Measurements from ENCODE around the gene HIPK3.
A peak's percentile ranks its signal among the peaks of the same experiment; 100 is the strongest.
"Not testable (repeated sequence)": the region's sequence is repeated elsewhere in the genome, so short reads cannot be mapped to it uniquely, and the experiment has no call there.

The HIPK3 gene

GRCh38 chr11:33292311-33292710 is 35.1 kb downstream of the HIPK3 start:
- FAIRE-seq (no peak), DNase-seq (ENCODE audit: insufficient read length, low spot score) (no peak)
- TF ChIP-seq TAF1 (IDR thresholded peaks at IDR 0.05; ENCODE audit: low read depth, low read length) (no peak), POU2F2 (IDR thresholded peaks at IDR 0.05; ENCODE audit: low read depth, low read length) (no peak), PAX5 (IDR thresholded peaks at IDR 0.05; ENCODE audit: insufficient read depth, low read length, severe bottlenecking) (no peak), POLR2A (IDR thresholded peaks at IDR 0.05; ENCODE audit: low read depth, low read length) (no peak), POLR2AphosphoS5 (IDR thresholded peaks at IDR 0.05; ENCODE audit: low read depth, low read length) (no peak), SPI1 (IDR thresholded peaks at IDR 0.05; ENCODE audit: low read depth, low read length) (no peak)

GRCh38 chr11:33294224-33294623 is 37.0 kb downstream of the HIPK3 start:
- no peak for DNase-seq (ENCODE audit: insufficient read length, low spot score)

GRCh38 chr11:33294797-33295196 is 37.6 kb downstream of the HIPK3 start:
- TF ChIP-seq PAX5 (IDR thresholded peaks at IDR 0.05; ENCODE audit: insufficient read depth, low read length, severe bottlenecking): no peak
- no peak for TF ChIP-seq TAF1 (IDR thresholded peaks at IDR 0.05; ENCODE audit: low read depth, low read length)
- no peak for TF ChIP-seq SPI1 (IDR thresholded peaks at IDR 0.05; ENCODE audit: low read depth, low read length)
- FAIRE-seq (no peak), DNase-seq (ENCODE audit: insufficient read length, low spot score) (no peak)

More at GRCh38 chr11:33294224-33294623, 37.0 kb downstream of the HIPK3 start:
- no peak for TF ChIP-seq PAX5 (IDR thresholded peaks at IDR 0.05; ENCODE audit: insufficient read depth, low read length, severe bottlenecking)
- TF ChIP-seq SPI1 (IDR thresholded peaks at IDR 0.05; ENCODE audit: low read depth, low read length): no peak
- TF ChIP-seq TAF1 (IDR thresholded peaks at IDR 0.05; ENCODE audit: low read depth, low read length): no peak
- no peak for TF ChIP-seq POU2F2 (IDR thresholded peaks at IDR 0.05; ENCODE audit: low read depth, low read length)
- TF ChIP-seq POLR2AphosphoS5 (IDR thresholded peaks at IDR 0.05; ENCODE audit: low read depth, low read length): no peak
- no peak for TF ChIP-seq POLR2A (IDR thresholded peaks at IDR 0.05; ENCODE audit: low read depth, low read length)
- no peak for FAIRE-seq

- DNase-seq (ENCODE audit: insufficient read length, low spot score) (no peak), FAIRE-seq (no peak)
- TF ChIP-seq PAX5 (IDR thresholded peaks at IDR 0.05; ENCODE audit: insufficient read depth, low read length, severe bottlenecking) (no peak), POU2F2 (IDR thresholded peaks at IDR 0.05; ENCODE audit: low read depth, low read length) (no peak), POLR2AphosphoS5 (IDR thresholded peaks at IDR 0.05; ENCODE audit: low read depth, low read length) (no peak), SPI1 (IDR thresholded peaks at IDR 0.05; ENCODE audit: low read depth, low read length) (no peak)
Observed at GRCh38 chr11:33296695-33297094, 39.5 kb downstream of the HIPK3 start.

- TF ChIP-seq SPI1 (IDR thresholded peaks at IDR 0.05; ENCODE audit: low read depth, low read length) (no peak), POLR2AphosphoS5 (IDR thresholded peaks at IDR 0.05; ENCODE audit: low read depth, low read length) (no peak), POU2F2 (IDR thresholded peaks at IDR 0.05; ENCODE audit: low read depth, low read length) (no peak), PAX5 (IDR thresholded peaks at IDR 0.05; ENCODE audit: insufficient read depth, low read length, severe bottlenecking) (no peak), TAF1 (IDR thresholded peaks at IDR 0.05; ENCODE audit: low read depth, low read length) (no peak), POLR2A (IDR thresholded peaks at IDR 0.05; ENCODE audit: low read depth, low read length) (no peak)
- FAIRE-seq (no peak), DNase-seq (ENCODE audit: insufficient read length, low spot score) (no peak)
Observed at GRCh38 chr11:33303541-33303940, 46.4 kb downstream of the HIPK3 start.

GRCh38 chr11:33306821-33307220 is 49.6 kb downstream of the HIPK3 start:
- FAIRE-seq; DNase-seq (ENCODE audit: insufficient read length, low spot score): not testable (repeated sequence)

GRCh38 chr11:33307984-33308383 is 50.8 kb downstream of the HIPK3 start:
- TF ChIP-seq POLR2AphosphoS5 (IDR thresholded peaks at IDR 0.05; ENCODE audit: low read depth, low read length): no peak
- no peak for TF ChIP-seq SPI1 (IDR thresholded peaks at IDR 0.05; ENCODE audit: low read depth, low read length)
- no peak for TF ChIP-seq TAF1 (IDR thresholded peaks at IDR 0.05; ENCODE audit: low read depth, low read length)
- no peak for TF ChIP-seq POU2F2 (IDR thresholded peaks at IDR 0.05; ENCODE audit: low read depth, low read length)
- no peak for TF ChIP-seq PAX5 (IDR thresholded peaks at IDR 0.05; ENCODE audit: insufficient read depth, low read length, severe bottlenecking)
- TF ChIP-seq POLR2A (IDR thresholded peaks at IDR 0.05; ENCODE audit: low read depth, low read length): no peak
- FAIRE-seq (no peak), DNase-seq (ENCODE audit: insufficient read length, low spot score) (no peak)

- TF ChIP-seq PAX5 (IDR thresholded peaks at IDR 0.05; ENCODE audit: insufficient read depth, low read length, severe bottlenecking) (no peak), POU2F2 (IDR thresholded peaks at IDR 0.05; ENCODE audit: low read depth, low read length) (no peak), SPI1 (IDR thresholded peaks at IDR 0.05; ENCODE audit: low read depth, low read length) (no peak)
- no peak for DNase-seq (ENCODE audit: insufficient read length, low spot score)
- FAIRE-seq: no peak
Observed at GRCh38 chr11:33309118-33309517, 51.9 kb downstream of the HIPK3 start.

- FAIRE-seq: no peak
- TF ChIP-seq POLR2A (IDR thresholded peaks at IDR 0.05; ENCODE audit: low read depth, low read length): no peak
- no peak for TF ChIP-seq SPI1 (IDR thresholded peaks at IDR 0.05; ENCODE audit: low read depth, low read length)
- no peak for TF ChIP-seq PAX5 (IDR thresholded peaks at IDR 0.05; ENCODE audit: insufficient read depth, low read length, severe bottlenecking)
- no peak for TF ChIP-seq POU2F2 (IDR thresholded peaks at IDR 0.05; ENCODE audit: low read depth, low read length)
- TF ChIP-seq POLR2AphosphoS5 (IDR thresholded peaks at IDR 0.05; ENCODE audit: low read depth, low read length): no peak
- no peak for TF ChIP-seq TAF1 (IDR thresholded peaks at IDR 0.05; ENCODE audit: low read depth, low read length)
- DNase-seq (ENCODE audit: insufficient read length, low spot score): no peak
Observed at GRCh38 chr11:33310720-33311500, 53.7 kb downstream of the HIPK3 start.

- TF ChIP-seq POLR2A (IDR thresholded peaks at IDR 0.05; ENCODE audit: low read depth, low read length): no peak
- no peak for TF ChIP-seq SPI1 (IDR thresholded peaks at IDR 0.05; ENCODE audit: low read depth, low read length)
- TF ChIP-seq TAF1 (IDR thresholded peaks at IDR 0.05; ENCODE audit: low read depth, low read length): no peak
- no peak for TF ChIP-seq POU2F2 (IDR thresholded peaks at IDR 0.05; ENCODE audit: low read depth, low read length)
- TF ChIP-seq POLR2AphosphoS5 (IDR thresholded peaks at IDR 0.05; ENCODE audit: low read depth, low read length): no peak
- no peak for TF ChIP-seq PAX5 (IDR thresholded peaks at IDR 0.05; ENCODE audit: insufficient read depth, low read length, severe bottlenecking)
- DNase-seq (ENCODE audit: insufficient read length, low spot score): no peak
- peak; percentile 23 for FAIRE-seq
Observed at GRCh38 chr11:33311680-33312079, 54.5 kb downstream of the HIPK3 start.

All from GM12891 (cell line).